ENCODE measurements around the gene HDDC2.

Gene HDDC2

GRCh38 chr6:125270380-125270779 lies 31.4 kb downstream of the HDDC2 start:
- no peaks in the 10 kb centered on the region for H3K9me3 ChIP-seq (replicated peaks; ENCODE audit: insufficient read depth, low read length)
- DNase-seq, result no peak
- no peaks in the 10 kb centered on the region for H3F3A ChIP-seq (ENCODE audit: insufficient read depth, low read length)
- H3K4me1 ChIP-seq (ENCODE audit: low read length), result no peaks in the 10 kb centered on the region
- no peak overlapping the region for H3K4me2 ChIP-seq (ENCODE audit: low read depth, low read length)
- H3K9me2 ChIP-seq (replicated peaks; ENCODE audit: insufficient read depth, low read length), result no peaks in the 10 kb centered on the region
- H2AFZ ChIP-seq (ENCODE audit: low read length), result no peak overlapping the region
- TF ChIP-seq CTCF (IDR thresholded peaks at IDR 0.05; ENCODE audit: low read length) (no peak), EZH2 (optimal IDR thresholded peaks at IDR 0.05; ENCODE audit: low read depth, low read length) (no peak), EZH2phosphoT487 (IDR thresholded peaks at IDR 0.05; ENCODE audit: low read length) (no peak)
- no peaks in the 10 kb centered on the region for H4K20me1 ChIP-seq (ENCODE audit: insufficient read depth, low read length)
- H3K4me3 ChIP-seq (ENCODE audit: low read length), result no peak overlapping the region
- H3K27ac ChIP-seq (ENCODE audit: low read length), result no peak overlapping the region
- no peaks in the 10 kb centered on the region for H3K27me3 ChIP-seq (replicated peaks; ENCODE audit: insufficient read depth, low read length)
- no peaks in the 10 kb centered on the region for H3K36me3 ChIP-seq (replicated peaks; ENCODE audit: insufficient read depth, low read length)
- no peak overlapping the region for H3K9ac ChIP-seq (ENCODE audit: low read length)
- no peaks in the 10 kb centered on the region for H3K79me2 ChIP-seq (ENCODE audit: low read length)

- Histone ChIP-seq H3K4me3 (ENCODE audit: low read length) (no peak overlapping the region), H3K4me1 (ENCODE audit: low read length) (no peaks in the 10 kb centered on the region), H4K20me1 (ENCODE audit: insufficient read depth, low read length) (no peaks in the 10 kb centered on the region), H3F3A (ENCODE audit: insufficient read depth, low read length) (no peaks in the 10 kb centered on the region), H3K27ac (ENCODE audit: low read length) (no peak overlapping the region), H3K27me3 (replicated peaks; ENCODE audit: insufficient read depth, low read length) (no peaks in the 10 kb centered on the region), H2AFZ (ENCODE audit: low read length) (no peak overlapping the region), H3K36me3 (replicated peaks; ENCODE audit: insufficient read depth, low read length) (no peaks in the 10 kb centered on the region), H3K4me2 (ENCODE audit: low read depth, low read length) (no peak overlapping the region), H3K9ac (ENCODE audit: low read length) (no peak overlapping the region), H3K9me3 (replicated peaks; ENCODE audit: insufficient read depth, low read length) (no peaks in the 10 kb centered on the region), H3K9me2 (replicated peaks; ENCODE audit: insufficient read depth, low read length) (no peaks in the 10 kb centered on the region), H3K79me2 (ENCODE audit: low read length) (no peaks in the 10 kb centered on the region)
- no peak for TF ChIP-seq EZH2phosphoT487 (IDR thresholded peaks at IDR 0.05; ENCODE audit: low read length)
- no peak for TF ChIP-seq EZH2 (optimal IDR thresholded peaks at IDR 0.05; ENCODE audit: low read depth, low read length)
- DNase-seq, result no peak
Observed at GRCh38 chr6:125269328-125269985, 32.3 kb downstream of the HDDC2 start.

DNA sequence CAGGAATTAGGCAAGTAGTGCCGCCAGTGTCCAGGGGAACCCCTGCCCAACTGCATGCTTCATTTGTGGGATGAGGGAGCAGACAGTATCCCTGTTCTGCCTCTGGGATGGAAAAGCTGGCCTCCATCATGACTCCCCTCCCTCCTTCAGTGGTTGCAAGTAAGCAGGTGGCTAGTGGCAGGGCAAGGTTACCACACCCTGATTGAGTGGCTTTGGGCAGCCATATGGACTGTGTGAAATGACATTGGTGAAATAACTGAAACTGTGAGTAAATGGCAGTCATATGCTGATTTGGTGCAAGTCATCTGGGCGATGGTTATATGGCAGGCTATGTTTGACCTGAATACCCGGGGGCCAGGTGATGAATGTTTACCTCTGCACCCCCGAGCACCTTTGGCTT lies 33.0 kb downstream of the HDDC2 start:
- H3K27ac ChIP-seq (ENCODE audit: low read length), result no peak overlapping the region
- no peaks in the 10 kb centered on the region for H4K20me1 ChIP-seq (ENCODE audit: insufficient read depth, low read length)
- no peaks in the 10 kb centered on the region for H3K27me3 ChIP-seq (replicated peaks; ENCODE audit: insufficient read depth, low read length)
- no peak for TF ChIP-seq EZH2phosphoT487 (IDR thresholded peaks at IDR 0.05; ENCODE audit: low read length)
- TF ChIP-seq CTCF (IDR thresholded peaks at IDR 0.05; ENCODE audit: low read length), result no peak
- no peak for TF ChIP-seq EZH2 (optimal IDR thresholded peaks at IDR 0.05; ENCODE audit: low read depth, low read length)
- no peaks in the 10 kb centered on the region for H3K9me3 ChIP-seq (replicated peaks; ENCODE audit: insufficient read depth, low read length)
- H3F3A ChIP-seq (ENCODE audit: insufficient read depth, low read length), result no peaks in the 10 kb centered on the region
- no peaks in the 10 kb centered on the region for H3K9me2 ChIP-seq (replicated peaks; ENCODE audit: insufficient read depth, low read length)
- no peak for DNase-seq
- no peaks in the 10 kb centered on the region for H3K79me2 ChIP-seq (ENCODE audit: low read length)
- H3K4me1 ChIP-seq (ENCODE audit: low read length), result no peaks in the 10 kb centered on the region
- H3K9ac ChIP-seq (ENCODE audit: low read length), result no peak overlapping the region
- H3K4me3 ChIP-seq (ENCODE audit: low read length), result no peak overlapping the region
- H3K36me3 ChIP-seq (replicated peaks; ENCODE audit: insufficient read depth, low read length), result no peaks in the 10 kb centered on the region
- H2AFZ ChIP-seq (ENCODE audit: low read length), result no peak overlapping the region
- H3K4me2 ChIP-seq (ENCODE audit: low read depth, low read length), result no peak overlapping the region

GRCh38 chr6:125267806-125268523 lies 33.8 kb downstream of the HDDC2 start:
- no peak overlapping the region for H3K4me2 ChIP-seq (ENCODE audit: low read depth, low read length)
- no peaks in the 10 kb centered on the region for H3K9me3 ChIP-seq (replicated peaks; ENCODE audit: insufficient read depth, low read length)
- no peaks in the 10 kb centered on the region for H3F3A ChIP-seq (ENCODE audit: insufficient read depth, low read length)
- H3K9ac ChIP-seq (ENCODE audit: low read length), result no peak overlapping the region
- no peaks in the 10 kb centered on the region for H4K20me1 ChIP-seq (ENCODE audit: insufficient read depth, low read length)
- TF ChIP-seq EZH2 (optimal IDR thresholded peaks at IDR 0.05; ENCODE audit: low read depth, low read length), result no peak
- no peak for TF ChIP-seq CTCF (IDR thresholded peaks at IDR 0.05; ENCODE audit: low read length)
- no peak for TF ChIP-seq EZH2phosphoT487 (IDR thresholded peaks at IDR 0.05; ENCODE audit: low read length)
- H3K4me3 ChIP-seq (ENCODE audit: low read length), result no peak overlapping the region
- no peaks in the 10 kb centered on the region for H3K79me2 ChIP-seq (ENCODE audit: low read length)
- H3K27me3 ChIP-seq (replicated peaks; ENCODE audit: insufficient read depth, low read length), result no peaks in the 10 kb centered on the region
- no peak overlapping the region for H2AFZ ChIP-seq (ENCODE audit: low read length)
- H3K36me3 ChIP-seq (replicated peaks; ENCODE audit: insufficient read depth, low read length), result no peaks in the 10 kb centered on the region
- H3K27ac ChIP-seq (ENCODE audit: low read length), result no peak overlapping the region
- no peaks in the 10 kb centered on the region for H3K4me1 ChIP-seq (ENCODE audit: low read length)
- no peak for DNase-seq
- no peaks in the 10 kb centered on the region for H3K9me2 ChIP-seq (replicated peaks; ENCODE audit: insufficient read depth, low read length)
